Upper lobe of left lung (tissue), 6 donors: Measurements from ENCODE around the gene ADAMTS12. TPM values are rescaled to one million over a fixed set of nuclear protein-coding genes. Genes with fewer than 3 reads are reported as not detected.

Experiments used
- ATAC-seq, 2 donors: fragments of 200-7000 bp; cut with Tn5 transposase; one replicate each; pipeline ENCODE4 v1.9.1; 2022; ENCODE audit warnings: mild to moderate bottlenecking in 2 of 2, moderate library complexity in 2 of 2; ENCODE audit not compliant: low FRiP score in 2 of 2
- DNase-seq, 2 donors: peaks; one replicate each; pipeline ENCODE4 v3.0.0-alpha.2; 2019 to 2020
- H3K27ac ChIP-seq, 4 donors: fragments of 200-600 bp; sonication (generic); one replicate each; pipeline ENCODE4 v1.5.1; 2016 to 2019
- H3K27me3 ChIP-seq, 4 donors: fragments of 200-600 bp; sonication (generic); one replicate each; pipeline ENCODE4 v1.5.1; 2017 to 2019
- H3K36me3 ChIP-seq, 4 donors: fragments of 200-600 bp; sonication (generic); one replicate each; pipeline ENCODE4 v1.5.1; 2016 to 2019
- H3K4me1 ChIP-seq, 4 donors: fragments of 200-600 bp; sonication (generic); one replicate each; pipeline ENCODE4 v1.5.1; 2018 to 2019
- H3K4me3 ChIP-seq, 4 donors: fragments of 200-600 bp; sonication (generic); one replicate each; pipeline ENCODE4 v1.5.1; 2017 to 2019; ENCODE audit warnings: mild to moderate bottlenecking in 2 of 4, moderate library complexity in 1 of 4
- H3K9me3 ChIP-seq, 4 donors: fragments of 200-600 bp; sonication (generic); one replicate each; pipeline ENCODE4 v1.5.1; 2018 to 2019
- CTCF ChIP-seq, 6 experiments: fragments of 450-650 bp in 4 of 6; fragments of 200-600 bp in 2 of 6; sonication (generic) in 2 of 6; IDR thresholded peaks; one replicate each; pipeline ENCODE4 v1.5.1; 2016 to 2019; ENCODE audit warnings: antibody characterized with exemption in 6 of 6
- EP300 ChIP-seq, 4 donors: sonication (generic); formaldehyde crosslinking; IDR thresholded peaks; one replicate each; pipeline ENCODE4 v1.5.1; 2017; ENCODE audit warnings: antibody characterized with exemption in 4 of 4, control low read depth in 2 of 4
- POLR2A ChIP-seq, 4 donors: fragments of 450-650 bp; IDR thresholded peaks; one replicate each; pipeline ENCODE4 v1.5.1; 2016 to 2017; ENCODE audit warnings: antibody characterized with exemption in 4 of 4, mild to moderate bottlenecking in 2 of 4
- POLR2AphosphoS5 ChIP-seq, 2 donors: sonication (generic); formaldehyde crosslinking; IDR thresholded peaks; one replicate each; pipeline ENCODE4 v1.5.1; 2017; ENCODE audit warnings: antibody characterized with exemption in 2 of 2
- WGBS, 2 donors: methylation state at CpG; one replicate each; pipeline ENCODE4 v1.1.5; 2017 to 2018; 5-methylcytosine and 5-hydroxymethylcytosine counted together
- total RNA-seq, 6 donors: library from RNA; depleted of rRNA in 4 of 6; stranded (reverse); fragments of >200 nt in 4 of 6; gene quantifications; one replicate each; pipeline versions ENCODE4 v1.1.0 to v1.2.1, GENCODE V29; 2016 to 2021
- donor health status: DM: no; HTN: no; CAD: no; lungs with moderate emphysema.
- donor health status: DM: no; HTN: yes; CAD: no; lungs with severe emphysema.

The ADAMTS12 gene
- total RNA-seq, 6 donors from 2014 or later: 2.3 to 16.8 (median 7.4) TPM

DNA sequence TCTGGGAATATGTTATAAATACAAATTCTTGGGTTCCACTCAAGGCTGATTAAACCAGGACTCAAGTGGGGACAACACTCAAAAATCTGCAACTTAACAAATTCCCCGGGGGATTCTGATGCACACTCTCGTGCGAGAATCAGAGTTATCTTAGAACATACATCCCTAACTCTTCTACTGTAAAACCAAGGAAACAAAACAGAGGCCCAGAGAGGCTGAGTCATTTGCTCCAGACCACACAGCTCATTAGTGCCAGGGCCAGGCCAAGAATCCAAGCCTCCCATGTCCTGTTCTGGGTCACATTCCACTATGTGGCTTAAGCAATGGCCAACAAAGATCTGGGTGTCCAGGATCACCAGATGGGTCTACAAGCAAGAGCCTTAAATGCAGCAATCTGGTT, 166.0 kb downstream of the ADAMTS12 start:
- no peaks in the 10 kb centered on the region for H3K27me3 ChIP-seq

DNA sequence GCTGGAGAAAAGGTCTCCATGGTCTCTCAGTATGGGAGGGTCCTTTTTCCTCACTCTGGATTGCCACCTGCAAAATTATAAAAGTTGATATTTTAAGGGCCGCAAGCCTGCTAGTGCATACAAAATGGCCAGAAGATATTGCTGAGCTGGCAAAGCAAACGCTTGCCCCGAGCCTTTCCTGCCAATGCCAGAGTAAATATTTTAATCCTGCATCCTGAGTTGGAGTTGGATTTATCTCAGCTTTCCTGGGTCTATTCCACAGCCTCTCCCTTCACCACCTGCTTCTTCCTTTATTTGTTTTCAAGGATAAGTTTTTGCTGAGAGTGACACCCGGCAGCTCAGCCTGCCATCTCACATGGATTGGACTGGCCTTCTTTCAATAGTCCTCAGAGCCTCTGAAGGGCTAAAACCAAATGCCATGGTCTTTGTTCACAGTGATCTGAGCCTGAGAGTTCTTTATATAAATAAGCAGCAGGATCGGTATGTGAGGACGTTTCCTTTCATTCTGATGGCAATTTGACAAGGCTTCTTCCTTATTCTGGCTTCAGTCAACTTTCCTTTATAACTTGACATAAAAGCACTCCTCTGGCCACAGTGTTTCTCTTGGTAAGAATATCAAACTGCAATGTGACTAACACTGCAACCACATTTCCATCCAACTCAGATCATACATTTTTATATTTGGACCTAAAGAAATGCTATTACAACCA, 170.1 kb downstream of the ADAMTS12 start:
- 30 to 46% methylated on average over 6 of the region's 6 CpGs for WGBS, 2 donors
- DNase-seq (no peak), ATAC-seq (no peak)
- TF ChIP-seq POLR2AphosphoS5 (IDR thresholded peaks at IDR 0.05): no peak
- no peak for TF ChIP-seq EP300 (IDR thresholded peaks at IDR 0.05)
- TF ChIP-seq CTCF (IDR thresholded peaks at IDR 0.05): no peak
- no peak for TF ChIP-seq POLR2A (IDR thresholded peaks at IDR 0.05)
- Histone ChIP-seq H3K27ac (no peak overlapping the region), H3K4me3 (no peak overlapping the region), H3K9me3 (no peaks in the 10 kb centered on the region), H3K27me3 (no peaks in the 10 kb centered on the region), H3K36me3 (no peaks in the 10 kb centered on the region), H3K4me1 (peaks cover 0 to 6% (median 2%) of the 10 kb centered on the region in 4 donors)

More for the DNA sequence above, 166.0 kb downstream of the ADAMTS12 start:
- TF ChIP-seq CTCF (IDR thresholded peaks at IDR 0.05) (no peak), POLR2AphosphoS5 (IDR thresholded peaks at IDR 0.05) (no peak), EP300 (IDR thresholded peaks at IDR 0.05) (no peak), POLR2A (IDR thresholded peaks at IDR 0.05) (no peak)
- H3K4me3 ChIP-seq: no peak overlapping the region
- peaks cover 0 to 6% (median 2%) of the 10 kb centered on the region in 4 donors for H3K4me1 ChIP-seq
- H3K27ac ChIP-seq: no peak overlapping the region
- DNase-seq (no peak), ATAC-seq (peak in 1 of 2 donors; percentile 16)
- no peaks in the 10 kb centered on the region for H3K9me3 ChIP-seq
- no peaks in the 10 kb centered on the region for H3K36me3 ChIP-seq
- WGBS, 2 donors: 85 to 86% methylated on average over 3 of the region's 3 CpGs

DNA sequence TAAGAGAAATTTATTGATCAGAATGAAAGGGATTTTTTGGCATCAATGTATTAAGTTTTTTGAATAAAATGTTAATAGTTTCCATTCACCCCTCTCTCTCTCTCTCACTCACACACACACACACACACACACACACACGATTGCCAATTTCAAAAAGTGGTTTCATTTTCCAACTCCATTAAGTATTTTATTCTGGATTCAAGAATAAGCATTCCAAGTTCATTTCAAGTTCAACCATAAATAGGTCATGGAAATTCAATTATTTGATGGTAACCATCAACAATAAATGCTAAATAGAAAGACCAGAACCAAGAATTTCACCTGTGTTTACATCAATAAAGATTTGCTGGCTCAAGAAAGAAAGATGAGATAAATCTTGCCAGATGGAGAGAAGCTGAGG, 171.6 kb downstream of the ADAMTS12 start:
- 40 to 67% methylated on average over 1 of the region's 1 CpG for WGBS, 2 donors
- no peak for TF ChIP-seq POLR2A (IDR thresholded peaks at IDR 0.05)
- TF ChIP-seq EP300 (IDR thresholded peaks at IDR 0.05): no peak
- no peak for TF ChIP-seq POLR2AphosphoS5 (IDR thresholded peaks at IDR 0.05)
- TF ChIP-seq CTCF (IDR thresholded peaks at IDR 0.05): no peak
- Histone ChIP-seq H3K9me3 (no peaks in the 10 kb centered on the region), H3K36me3 (no peaks in the 10 kb centered on the region), H3K4me3 (no peak overlapping the region), H3K27me3 (no peaks in the 10 kb centered on the region), H3K27ac (no peak overlapping the region), H3K4me1 (peaks cover 0 to 6% (median 2%) of the 10 kb centered on the region in 4 donors)
- ATAC-seq (no peak), DNase-seq (no peak)

DNA sequence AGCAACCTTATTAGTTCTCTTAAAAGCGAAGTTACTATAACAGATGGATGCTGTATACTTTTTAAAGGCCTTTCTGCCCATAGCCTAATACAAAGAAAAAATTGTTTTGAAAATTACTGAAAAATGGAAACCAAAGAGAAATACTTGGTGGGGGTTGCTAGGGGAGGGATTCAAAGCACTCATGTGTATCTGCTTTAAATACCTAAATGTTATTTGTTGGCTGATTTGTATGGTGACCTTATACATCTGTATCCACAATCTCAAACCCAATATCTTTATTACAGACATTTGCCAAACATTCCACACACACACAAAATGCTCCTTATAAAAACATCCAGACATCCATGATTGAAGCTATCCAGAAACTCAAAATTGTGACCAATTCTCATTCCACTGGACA, 172.0 kb downstream of the ADAMTS12 start:
- TF ChIP-seq POLR2A (IDR thresholded peaks at IDR 0.05) (no peak), POLR2AphosphoS5 (IDR thresholded peaks at IDR 0.05) (no peak)
- DNase-seq (no peak), ATAC-seq (no peak)
- Histone ChIP-seq H3K27ac (no peak overlapping the region), H3K4me3 (no peak overlapping the region), H3K36me3 (no peaks in the 10 kb centered on the region), H3K9me3 (no peaks in the 10 kb centered on the region), H3K4me1 (peaks cover 0 to 6% (median 2%) of the 10 kb centered on the region in 4 donors), H3K27me3 (no peaks in the 10 kb centered on the region)
- 84 to 90% methylated on average over 1 of the region's 1 CpG for WGBS, 2 donors

GRCh38 chr5:33715661-33716060, 176.1 kb downstream of the ADAMTS12 start:
- WGBS, 2 donors: 93 to 96% methylated on average over 1 of the region's 1 CpG

More at GRCh38 chr5:33715661-33716060, 176.1 kb downstream of the ADAMTS12 start:
- ATAC-seq (peak in 1 of 2 donors; percentile 69), DNase-seq (no peak)
- no peak for TF ChIP-seq POLR2AphosphoS5 (IDR thresholded peaks at IDR 0.05)
- H3K27ac ChIP-seq: no peak overlapping the region
- H3K27me3 ChIP-seq: no peaks in the 10 kb centered on the region
- H3K4me1 ChIP-seq: no peaks in the 10 kb centered on the region
- no peaks in the 10 kb centered on the region for H3K36me3 ChIP-seq
- no peaks in the 10 kb centered on the region for H3K9me3 ChIP-seq
- no peak overlapping the region for H3K4me3 ChIP-seq
